Tibial nerve (tissue), 4 donors: ENCODE measurements around the gene PRSS22.

Experiments
- EP300 ChIP-seq, 2 donors: sonication (generic); formaldehyde crosslinking; IDR thresholded peaks; one replicate each; pipeline ENCODE4 v1.6.1; 2017; ENCODE audit warnings: antibody characterized with exemption in 2 of 2, mild to moderate bottlenecking in 1 of 2
- TF ChIP-seq, protein P1 (sequence below), 5 experiments: fragments of 200-600 bp in 3 of 5; fragments of 450-650 bp in 2 of 5; sonication (generic) in 3 of 5; IDR thresholded peaks; one replicate each; pipeline ENCODE4 v1.5.1; 2016 to 2019; ENCODE audit warnings: antibody characterized with exemption in 5 of 5, mild to moderate bottlenecking in 3 of 5, moderate library complexity in 2 of 5

DNA sequence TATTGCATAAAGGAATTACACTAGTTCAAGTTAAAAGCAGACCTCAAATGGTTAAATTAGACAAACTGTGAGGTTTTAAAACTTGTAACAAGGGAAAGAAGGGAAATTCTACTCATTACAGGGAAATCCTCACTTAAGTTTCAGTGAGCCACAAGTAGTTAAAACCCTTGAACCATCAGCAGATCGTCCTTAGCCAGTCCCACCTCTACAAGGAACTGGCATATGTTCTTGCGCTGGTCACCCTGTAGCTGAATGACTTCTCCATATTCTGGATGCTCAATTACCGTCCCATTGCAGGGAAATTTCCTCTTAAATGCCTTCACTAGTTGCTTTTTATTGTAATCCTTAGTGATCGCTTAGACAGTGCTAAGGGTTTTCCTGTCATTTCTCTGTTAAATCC is 35.5 kb downstream of the PRSS22 start:
- TF ChIP-seq, protein P1, sequence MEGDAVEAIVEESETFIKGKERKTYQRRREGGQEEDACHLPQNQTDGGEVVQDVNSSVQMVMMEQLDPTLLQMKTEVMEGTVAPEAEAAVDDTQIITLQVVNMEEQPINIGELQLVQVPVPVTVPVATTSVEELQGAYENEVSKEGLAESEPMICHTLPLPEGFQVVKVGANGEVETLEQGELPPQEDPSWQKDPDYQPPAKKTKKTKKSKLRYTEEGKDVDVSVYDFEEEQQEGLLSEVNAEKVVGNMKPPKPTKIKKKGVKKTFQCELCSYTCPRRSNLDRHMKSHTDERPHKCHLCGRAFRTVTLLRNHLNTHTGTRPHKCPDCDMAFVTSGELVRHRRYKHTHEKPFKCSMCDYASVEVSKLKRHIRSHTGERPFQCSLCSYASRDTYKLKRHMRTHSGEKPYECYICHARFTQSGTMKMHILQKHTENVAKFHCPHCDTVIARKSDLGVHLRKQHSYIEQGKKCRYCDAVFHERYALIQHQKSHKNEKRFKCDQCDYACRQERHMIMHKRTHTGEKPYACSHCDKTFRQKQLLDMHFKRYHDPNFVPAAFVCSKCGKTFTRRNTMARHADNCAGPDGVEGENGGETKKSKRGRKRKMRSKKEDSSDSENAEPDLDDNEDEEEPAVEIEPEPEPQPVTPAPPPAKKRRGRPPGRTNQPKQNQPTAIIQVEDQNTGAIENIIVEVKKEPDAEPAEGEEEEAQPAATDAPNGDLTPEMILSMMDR (IDR thresholded peaks at IDR 0.05), result no peak
- TF ChIP-seq EP300 (IDR thresholded peaks at IDR 0.05), result no peak
